Skin of body (tissue), 2 donors: ENCODE measurements around the gene BCCIP. TPM values are rescaled to one million over a fixed set of nuclear protein-coding genes. Genes with fewer than 3 reads are reported as not detected.

ENCODE experiments used
- DNase-seq: peaks from one replicate; lab custom pipeline; 2025; lab: John Stamatoyannopoulos, UW
- total RNA-seq: library from RNA; depleted of rRNA; stranded (reverse); fragments of >200 nt; gene quantifications from one replicate; pipeline ENCODE4 v1.2.3, GENCODE V29; 2014

The BCCIP gene
- 33.4 TPM for total RNA-seq

- DNase-seq: peak; percentile 96
Observed at GRCh38 chr10:125822878-125823662, at the start of gene BCCIP, which contains the start of gene UROS. Gene BCCIP, plus strand, starts transcription at chr10:125823546. Its CDS starts 12 bp downstream, at chr10:125823558. Gene UROS, minus strand, starts transcription at chr10:125823258. Its CDS starts 6,759 bp downstream, at chr10:125816499.

- no peak for DNase-seq
Observed at GRCh38 chr10:125773687-125774543, 49.4 kb upstream of the BCCIP start.

GRCh38 chr10:125774581-125775191 is 48.7 kb upstream of the BCCIP start:
- DNase-seq: no peak

- DNase-seq: no peak
Observed at GRCh38 chr10:125775491-125776106, 47.7 kb upstream of the BCCIP start, which contains the start of gene MMP21. Gene MMP21, minus strand, starts transcription at chr10:125775821. Its CDS starts 0 bp downstream, at chr10:125775821.

GRCh38 chr10:125777806-125778205 is 45.5 kb upstream of the BCCIP start:
- DNase-seq: no peak

GRCh38 chr10:125778556-125778955 is 44.8 kb upstream of the BCCIP start:
- no peak for DNase-seq

- no peak for DNase-seq
Observed at GRCh38 chr10:125779403-125780327, 43.7 kb upstream of the BCCIP start.

- no peak for DNase-seq
Observed at GRCh38 chr10:125781374-125781773, 42.0 kb upstream of the BCCIP start.

GRCh38 chr10:125782054-125782453 is 41.3 kb upstream of the BCCIP start:
- DNase-seq: no peak

- DNase-seq: no peak
Observed at GRCh38 chr10:125782616-125783015, 40.7 kb upstream of the BCCIP start.

- no peak for DNase-seq
Observed at GRCh38 chr10:125783408-125783807, 39.9 kb upstream of the BCCIP start.

- DNase-seq: no peak
Observed at GRCh38 chr10:125783957-125784356, 39.4 kb upstream of the BCCIP start.

GRCh38 chr10:125785791-125786190 is 37.6 kb upstream of the BCCIP start:
- no peak for DNase-seq

GRCh38 chr10:125788156-125789034 is 35.0 kb upstream of the BCCIP start:
- DNase-seq: no peak

- DNase-seq: no peak
Observed at GRCh38 chr10:125792342-125793300, 30.7 kb upstream of the BCCIP start.

GRCh38 chr10:125795128-125795527 is 28.2 kb upstream of the BCCIP start:
- DNase-seq: no peak

- DNase-seq: no peak
Observed at GRCh38 chr10:125795637-125796190, 27.6 kb upstream of the BCCIP start.

- DNase-seq: no peak
Observed at GRCh38 chr10:125797424-125797823, 25.9 kb upstream of the BCCIP start.
